Natural killer cell (primary cell): ENCODE results near the gene CFAP54. TPM values are rescaled to one million over a fixed set of nuclear protein-coding genes. Genes with fewer than 3 reads are reported as not detected.

ENCODE experiments used
- ATAC-seq, 3 donors: fragments of 150-1000 bp in 2 of 3; fragments of 200-7000 bp in 1 of 3; cut with Tn5 transposase; 1 replicate in 1 of 3; 2 replicates in 2 of 3; pipeline ENCODE4 v1.10.0; 2021; ENCODE audit warnings: mild to moderate bottlenecking in 2 of 3, moderate library complexity in 2 of 3
- DNase-seq, 2 donors: peaks; one replicate each; pipeline versions ENCODE4 v3.0.0 to v3.0.0-alpha.2; 2013 to 2021; ENCODE audit warnings: mixed read lengths in 1 of 2
- H3K27ac ChIP-seq: one replicate; pipeline ENCODE4 v1.5.1; 2013; ENCODE audit warnings: mild to moderate bottlenecking, low read length
- H3K27me3 ChIP-seq: one replicate; pipeline ENCODE4 v1.6.1; 2013; ENCODE audit warnings: low read length; ENCODE audit not compliant: control insufficient read depth, insufficient read depth
- H3K36me3 ChIP-seq: one replicate; pipeline ENCODE4 v1.6.1; 2013; ENCODE audit warnings: low read length; ENCODE audit not compliant: control insufficient read depth, insufficient read depth
- H3K4me1 ChIP-seq: one replicate; pipeline ENCODE4 v1.6.1; 2013; ENCODE audit warnings: low read length; ENCODE audit not compliant: control insufficient read depth, insufficient read depth
- H3K4me3 ChIP-seq: one replicate; pipeline ENCODE4 v1.5.1; 2013; ENCODE audit warnings: low read length
- H3K9me3 ChIP-seq: one replicate; pipeline ENCODE4 v1.6.1; 2013; ENCODE audit warnings: low read length; ENCODE audit not compliant: control insufficient read depth, insufficient read depth
- H3K27ac Mint-ChIP-seq, 2 donors: one replicate each; pipeline ENCODE4 v1.8.0; 2022; ENCODE audit warnings: mild to moderate bottlenecking in 2 of 2, mixed read lengths in 2 of 2, moderate library complexity in 1 of 2
- H3K27me3 Mint-ChIP-seq, 2 donors: one replicate each; pipeline ENCODE4 v1.8.0; 2022; ENCODE audit warnings: low read depth in 2 of 2, mixed read lengths in 2 of 2
- H3K36me3 Mint-ChIP-seq: one replicate; pipeline ENCODE4 v1.8.0; 2022; ENCODE audit warnings: mixed read lengths
- H3K4me1 Mint-ChIP-seq, 2 donors: one replicate each; pipeline ENCODE4 v1.8.0; 2022; ENCODE audit warnings: mixed read lengths in 2 of 2
- H3K4me3 Mint-ChIP-seq: one replicate; pipeline ENCODE4 v1.8.0; 2022; ENCODE audit warnings: mild to moderate bottlenecking, moderate library complexity, mixed read lengths
- H3K9me3 Mint-ChIP-seq, 2 donors: one replicate each; pipeline ENCODE4 v1.8.0; 2022; ENCODE audit warnings: mixed read lengths in 2 of 2
- WGBS: methylation state at CpG from one replicate; pipeline ENCODE4 v1.1.7; 2013; ENCODE audit warnings: missing lambda C conversion rate; ENCODE audit not compliant: insufficient coverage; 5-methylcytosine and 5-hydroxymethylcytosine counted together
- intact Hi-C: fragments of 100-400 bp; cut with micrococcal nuclease; formaldehyde crosslinking; loops from one replicate; pipeline ENCODE4 v1.14.2; 2022
- total RNA-seq, 4 donors: library from RNA; stranded (reverse); fragments of 120-200 nt in 1 of 4; gene quantifications; one replicate each; pipeline versions ENCODE4 v1.2.3 to v1.2.4, GENCODE V29; 2013 to 2022
- TF ChIP-seq, protein P1 (sequence below): fragments of 200-600 bp; IDR thresholded peaks from one replicate; pipeline ENCODE4 v1.8.0; 2022; ENCODE audit warnings: antibody characterized with exemption

Gene CFAP54
- total RNA-seq, 3 donors from 2014 or later (not counting 1 experiment from before 2014, with no cell fraction given), result 0.56 to 1.5 (median 1.2) TPM

DNA sequence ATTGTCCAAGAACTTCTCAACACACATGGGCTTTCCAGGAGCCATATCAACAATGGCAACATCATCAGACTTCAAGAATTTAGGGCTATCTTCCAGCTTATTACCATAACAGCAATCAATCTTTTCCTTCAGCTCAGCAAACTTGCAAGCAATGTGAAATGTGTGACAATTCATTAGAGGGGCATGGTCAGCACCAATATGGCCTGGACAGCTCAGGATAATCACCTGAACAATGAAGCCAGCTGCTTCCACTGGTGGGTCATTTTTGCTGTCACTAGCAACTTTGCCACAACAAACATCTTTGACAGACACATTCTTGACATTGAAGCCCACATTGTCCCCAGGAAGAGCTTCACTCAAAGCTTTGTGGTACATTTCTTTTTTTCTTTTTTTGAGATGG, 411.8 kb downstream of the CFAP54 start:
- H3K27me3 ChIP-seq, result no peaks in the 10 kb centered on the region
- peaks cover 3% of the 10 kb centered on the region in 2 donors for H3K4me1 Mint-ChIP-seq
- no peak overlapping the region for H3K27ac Mint-ChIP-seq
- no peaks in the 10 kb centered on the region for H3K9me3 ChIP-seq
- H3K4me3 Mint-ChIP-seq, result no peak overlapping the region
- TF ChIP-seq, protein P1, sequence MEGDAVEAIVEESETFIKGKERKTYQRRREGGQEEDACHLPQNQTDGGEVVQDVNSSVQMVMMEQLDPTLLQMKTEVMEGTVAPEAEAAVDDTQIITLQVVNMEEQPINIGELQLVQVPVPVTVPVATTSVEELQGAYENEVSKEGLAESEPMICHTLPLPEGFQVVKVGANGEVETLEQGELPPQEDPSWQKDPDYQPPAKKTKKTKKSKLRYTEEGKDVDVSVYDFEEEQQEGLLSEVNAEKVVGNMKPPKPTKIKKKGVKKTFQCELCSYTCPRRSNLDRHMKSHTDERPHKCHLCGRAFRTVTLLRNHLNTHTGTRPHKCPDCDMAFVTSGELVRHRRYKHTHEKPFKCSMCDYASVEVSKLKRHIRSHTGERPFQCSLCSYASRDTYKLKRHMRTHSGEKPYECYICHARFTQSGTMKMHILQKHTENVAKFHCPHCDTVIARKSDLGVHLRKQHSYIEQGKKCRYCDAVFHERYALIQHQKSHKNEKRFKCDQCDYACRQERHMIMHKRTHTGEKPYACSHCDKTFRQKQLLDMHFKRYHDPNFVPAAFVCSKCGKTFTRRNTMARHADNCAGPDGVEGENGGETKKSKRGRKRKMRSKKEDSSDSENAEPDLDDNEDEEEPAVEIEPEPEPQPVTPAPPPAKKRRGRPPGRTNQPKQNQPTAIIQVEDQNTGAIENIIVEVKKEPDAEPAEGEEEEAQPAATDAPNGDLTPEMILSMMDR, result no peak
- no peaks in the 10 kb centered on the region for H3K36me3 Mint-ChIP-seq
- ATAC-seq (no peak), DNase-seq (no peak)
- H3K36me3 ChIP-seq, result no peaks in the 10 kb centered on the region
- H3K27me3 Mint-ChIP-seq, result peaks cover 0 to 3% of the 10 kb centered on the region in 2 donors
- H3K4me1 ChIP-seq, result no peaks in the 10 kb centered on the region
- no peak overlapping the region for H3K4me3 ChIP-seq
- no peak overlapping the region for H3K27ac ChIP-seq
- intact Hi-C loops, result no loop called here
- no peaks in the 10 kb centered on the region for H3K9me3 Mint-ChIP-seq

DNA sequence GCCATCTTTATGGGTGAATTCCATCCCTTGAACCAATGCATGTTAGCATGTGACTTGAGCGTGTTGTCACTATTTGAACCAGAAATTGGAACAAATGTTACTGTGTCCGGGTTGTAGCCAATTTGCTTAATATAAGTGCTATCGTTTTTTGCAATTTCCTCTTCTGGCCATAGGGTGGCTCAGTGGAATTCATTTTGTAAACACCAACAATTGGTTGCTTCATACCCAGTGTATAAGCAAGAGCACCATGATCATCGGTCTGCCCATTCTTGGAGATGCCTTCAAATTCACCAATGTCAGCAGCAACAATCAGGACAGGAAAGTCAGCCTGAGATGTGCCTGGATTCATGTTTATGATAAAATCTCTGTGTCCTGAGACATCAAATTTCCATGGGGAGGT, 412.7 kb downstream of the CFAP54 start:
- intact Hi-C loops, result no loop called here

DNA sequence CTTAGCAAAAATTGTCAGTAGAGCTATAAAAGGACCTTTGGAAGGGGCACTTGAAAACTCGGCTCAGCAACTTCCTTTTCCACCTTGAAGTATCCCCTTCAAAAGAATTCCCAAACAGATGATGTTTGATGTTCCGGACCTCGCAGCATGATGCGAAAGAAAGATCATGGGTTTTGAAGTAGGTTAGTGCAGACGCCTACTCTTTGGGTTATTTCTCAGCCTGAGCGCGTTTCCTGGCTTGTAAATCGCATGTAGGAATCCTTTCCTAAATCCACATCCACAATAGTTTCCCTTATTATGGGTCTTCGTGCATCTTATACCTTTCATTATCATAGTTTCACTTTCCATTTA, 417.1 kb downstream of the CFAP54 start:
- 24% methylated on average over 7 of the region's 9 CpGs for WGBS
- no peak for DNase-seq
- no peaks in the 10 kb centered on the region for H3K36me3 Mint-ChIP-seq
- Histone ChIP-seq H3K4me3 (peak overlapping the region; percentile 72), H3K9me3 (no peaks in the 10 kb centered on the region), H3K27me3 (no peaks in the 10 kb centered on the region), H3K36me3 (no peaks in the 10 kb centered on the region), H3K27ac (peak overlapping the region; percentile 89), H3K4me1 (peaks cover 14% of the 10 kb centered on the region)
- H3K9me3 Mint-ChIP-seq, result no peaks in the 10 kb centered on the region
- H3K4me3 Mint-ChIP-seq, result peak overlapping the region; percentile 97
- peak overlapping the region; percentile 97 to 98 for H3K27ac Mint-ChIP-seq
- TF ChIP-seq, protein P1, result no peak
- intact Hi-C loops, result loop anchor here (5.0 kb wide), 2 partner anchors 504 to 869 kb away; partner anchors contain the start of genes CDK17 and LTA4H
- peaks cover 42 to 46% of the 10 kb centered on the region in 2 donors for H3K4me1 Mint-ChIP-seq
- ATAC-seq, result no peak
- peaks cover 0 to 3% of the 10 kb centered on the region in 2 donors for H3K27me3 Mint-ChIP-seq

More for the DNA sequence above, 412.7 kb downstream of the CFAP54 start:
- Histone ChIP-seq H3K4me1 (no peaks in the 10 kb centered on the region), H3K4me3 (no peak overlapping the region), H3K27me3 (no peaks in the 10 kb centered on the region), H3K36me3 (no peaks in the 10 kb centered on the region), H3K9me3 (no peaks in the 10 kb centered on the region), H3K27ac (no peak overlapping the region)
- Mint-ChIP-seq H3K27ac (no peak overlapping the region), H3K4me3 (no peak overlapping the region), H3K36me3 (no peaks in the 10 kb centered on the region), H3K9me3 (no peaks in the 10 kb centered on the region), H3K27me3 (peaks cover 0 to 3% of the 10 kb centered on the region in 2 donors), H3K4me1 (peaks cover 9 to 12% of the 10 kb centered on the region in 2 donors)
- no peak for ATAC-seq
- 82% methylated on average over 4 of the region's 4 CpGs for WGBS
- peak in 1 of 2 donors; percentile 14 for DNase-seq
- TF ChIP-seq, protein P1, result no peak
